ENCODE results near the gene INSL3. TPM values are rescaled to one million over a fixed set of nuclear protein-coding genes. Genes with fewer than 3 reads are reported as not detected.

INSL3 gene
- total RNA-seq, 1 experiment from 2014 or later, result 4.0 TPM

DNA sequence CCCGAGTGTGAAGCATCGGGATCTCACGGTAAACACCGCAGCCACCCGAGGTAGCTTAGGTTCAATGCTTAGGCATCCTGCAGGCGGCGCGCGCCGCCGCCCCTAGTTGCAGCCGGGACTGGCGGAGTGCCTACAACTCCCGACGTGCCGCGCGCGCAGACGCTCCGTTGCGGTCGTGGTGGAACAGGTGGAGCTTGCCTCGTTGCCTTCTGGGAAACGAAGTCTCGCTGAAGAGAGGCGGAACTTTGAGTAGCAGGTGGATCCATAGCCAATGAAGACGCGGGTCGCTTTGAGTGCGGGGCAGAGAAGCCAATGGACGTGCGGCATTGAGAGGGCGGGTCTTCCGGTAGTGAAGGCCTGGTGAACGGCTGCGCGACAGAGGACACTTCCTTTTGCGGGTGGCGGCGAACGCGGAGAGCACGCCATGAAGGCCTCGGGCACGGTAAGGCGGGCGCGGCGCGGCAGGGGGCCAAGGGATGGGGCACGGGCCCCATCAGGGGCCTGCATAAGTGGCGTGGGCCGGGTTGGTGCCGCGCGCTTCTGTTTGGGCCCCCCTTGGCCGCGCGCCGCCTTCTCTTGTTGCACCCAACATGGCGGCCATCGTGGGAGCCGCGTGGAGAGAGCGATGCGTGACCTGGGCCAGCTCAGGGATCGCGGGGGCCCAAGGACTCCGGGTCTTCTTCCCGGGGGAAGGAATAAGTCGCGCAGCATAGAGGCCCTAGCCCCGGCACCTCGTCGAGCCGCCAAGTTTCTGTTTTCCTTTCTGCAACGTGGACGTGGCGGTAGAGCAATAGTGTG is 38.4 kb upstream of the INSL3 start, which contains the start of gene RPL18A:
Gene RPL18A (plus strand): TSS at position 378 of the 798 bp plus-strand sequence. CDS start 47 bp downstream, at position 425.
- Histone ChIP-seq H3K4me1 (replicated peaks; ENCODE audit: insufficient read depth) (peaks cover 31% of the 10 kb centered on the region), H3K4me2 (peak within 1 kb of the TSS; percentile 98), H3K27ac (peak within 1 kb of the TSS; percentile 79), H3K9me3 (ENCODE audit: insufficient read depth, low read depth) (no peaks in the 10 kb centered on the region), H2AFZ (peak within 1 kb of the TSS; percentile 81), H3F3A (ENCODE audit: insufficient read depth, low read depth) (peaks cover 47% of the 10 kb centered on the region), H3K9me2 (ENCODE audit: insufficient read depth) (no peaks in the 10 kb centered on the region), H3K27me3 (ENCODE audit: insufficient read depth, low read depth) (no peaks in the 10 kb centered on the region), H4K20me1 (ENCODE audit: insufficient read depth) (peaks cover 46% of the 10 kb centered on the region), H3K36me3 (ENCODE audit: low read depth) (peaks cover 42% of the 10 kb centered on the region), H3K4me3 (peak within 1 kb of the TSS; percentile 87), H3K79me2 (ENCODE audit: low read depth) (peaks cover 42% of the 10 kb centered on the region)
- TF ChIP-seq, protein P1, sequence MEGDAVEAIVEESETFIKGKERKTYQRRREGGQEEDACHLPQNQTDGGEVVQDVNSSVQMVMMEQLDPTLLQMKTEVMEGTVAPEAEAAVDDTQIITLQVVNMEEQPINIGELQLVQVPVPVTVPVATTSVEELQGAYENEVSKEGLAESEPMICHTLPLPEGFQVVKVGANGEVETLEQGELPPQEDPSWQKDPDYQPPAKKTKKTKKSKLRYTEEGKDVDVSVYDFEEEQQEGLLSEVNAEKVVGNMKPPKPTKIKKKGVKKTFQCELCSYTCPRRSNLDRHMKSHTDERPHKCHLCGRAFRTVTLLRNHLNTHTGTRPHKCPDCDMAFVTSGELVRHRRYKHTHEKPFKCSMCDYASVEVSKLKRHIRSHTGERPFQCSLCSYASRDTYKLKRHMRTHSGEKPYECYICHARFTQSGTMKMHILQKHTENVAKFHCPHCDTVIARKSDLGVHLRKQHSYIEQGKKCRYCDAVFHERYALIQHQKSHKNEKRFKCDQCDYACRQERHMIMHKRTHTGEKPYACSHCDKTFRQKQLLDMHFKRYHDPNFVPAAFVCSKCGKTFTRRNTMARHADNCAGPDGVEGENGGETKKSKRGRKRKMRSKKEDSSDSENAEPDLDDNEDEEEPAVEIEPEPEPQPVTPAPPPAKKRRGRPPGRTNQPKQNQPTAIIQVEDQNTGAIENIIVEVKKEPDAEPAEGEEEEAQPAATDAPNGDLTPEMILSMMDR (conservative IDR thresholded peaks at IDR 0.05), result peak; percentile 81
- no peak for TF ChIP-seq EZH2 (IDR thresholded peaks at IDR 0.05; ENCODE audit: low read depth)
- ChIA-PET POLR2A (ENCODE audit: unreplicated experiment) (interaction anchor here (0.5 to 1.0 kb wide), 18 partner anchors 8 to 523 kb away, joined by 3 to 35 read pairs (median 6); partner anchors contain the start of genes CCDC124, JUND, MVB12A and PGLS), CTCF (interaction anchor here (0.5 to 1.3 kb wide), 12 partner anchors 12 to 724 kb away, joined by 3 to 67 read pairs (median 6); partner anchors contain the start of genes ABHD8, CCDC124 and MAST3)
- peak; percentile 97 to 100 for DNase-seq
- BruUV-seq (replicated peaks), result TSS peak; percentile 54
- intact Hi-C loops (cut with micrococcal nuclease; ENCODE audit: unreplicated experiment), result loop anchor here (1.0 to 10.0 kb wide), 6 partner anchors 73 to 512 kb away; partner anchors contain the start of genes MAP1S and SLC27A1

- DNase-seq, result peak; percentile 65 to 86
- intact Hi-C loops (cut with micrococcal nuclease; ENCODE audit: unreplicated experiment), result loop anchor here (5.0 to 10.0 kb wide), 4 partner anchors 141 to 508 kb away; partner anchors contain the start of genes MAP1S and SLC27A1
These were observed 34.2 kb upstream of the INSL3 start for GRCh38 chr19:17855280-17856152.

More at GRCh38 chr19:17855280-17856152, 34.2 kb upstream of the INSL3 start:
- H3K4me3 ChIP-seq, result no peak overlapping the region
- peaks cover 13% of the 10 kb centered on the region for H3K4me1 ChIP-seq (replicated peaks; ENCODE audit: insufficient read depth)
- H3K9me3 ChIP-seq (ENCODE audit: insufficient read depth, low read depth), result no peaks in the 10 kb centered on the region
- H3K9me2 ChIP-seq (ENCODE audit: insufficient read depth), result no peaks in the 10 kb centered on the region
- H3F3A ChIP-seq (ENCODE audit: insufficient read depth, low read depth), result peaks cover 17% of the 10 kb centered on the region
- CTCF ChIA-PET, result interaction anchor here (0.6 to 1.1 kb wide), 4 partner anchors 25 to 550 kb away, joined by 3 to 10 read pairs (median 3); partner anchors contain the start of gene MRPL34
- peaks cover 4% of the 10 kb centered on the region; the same call in 1 of the 2 replicates for H4K20me1 ChIP-seq (ENCODE audit: insufficient read depth)
- no peaks in the 10 kb centered on the region for H3K27me3 ChIP-seq (ENCODE audit: insufficient read depth, low read depth)
- POLR2A ChIA-PET (ENCODE audit: unreplicated experiment), result no interaction called here
- no peak overlapping the region for H2AFZ ChIP-seq
- TF ChIP-seq, protein P1 (conservative IDR thresholded peaks at IDR 0.05), result peak; percentile 97
- TF ChIP-seq EZH2 (IDR thresholded peaks at IDR 0.05; ENCODE audit: low read depth), result no peak
- BruUV-seq (replicated peaks), result no TSS peak
- H3K79me2 ChIP-seq (ENCODE audit: low read depth), result peaks cover 9% of the 10 kb centered on the region
- no peak overlapping the region for H3K27ac ChIP-seq
- peaks cover 4% of the 10 kb centered on the region for H3K36me3 ChIP-seq (ENCODE audit: low read depth)
- peak overlapping the region; percentile 33; the same call in 1 of the 2 replicates for H3K4me2 ChIP-seq

Data from PC-9 (cell line).